Epidermal melanocyte (primary cell): ENCODE data around the gene NLGN1.

Experiments
- DNase-seq: peaks from one replicate; pipeline ENCODE4 v3.0.0; 2011; ENCODE audit warnings: low spot score; ENCODE audit not compliant: insufficient read length

Gene NLGN1

GRCh38 chr3:174325834-174326700 is 928.5 kb downstream of the NLGN1 start:
- no peak for DNase-seq

- DNase-seq, result no peak
Observed at GRCh38 chr3:174329321-174329720, 931.8 kb downstream of the NLGN1 start.

GRCh38 chr3:174330303-174330702 is 932.8 kb downstream of the NLGN1 start:
- no peak for DNase-seq

GRCh38 chr3:174331095-174331800 is 933.7 kb downstream of the NLGN1 start:
- no peak for DNase-seq

- DNase-seq, result no peak
Observed at GRCh38 chr3:174332391-174332790, 934.8 kb downstream of the NLGN1 start.

GRCh38 chr3:174333640-174334039 is 936.1 kb downstream of the NLGN1 start:
- DNase-seq, result no peak

- no peak for DNase-seq
Observed at GRCh38 chr3:174334111-174334510, 936.6 kb downstream of the NLGN1 start.

- DNase-seq, result no peak
Observed at GRCh38 chr3:174335324-174335723, 937.8 kb downstream of the NLGN1 start.

GRCh38 chr3:174335910-174336309 is 938.4 kb downstream of the NLGN1 start:
- DNase-seq, result no peak
